Myocyte (in vitro differentiated cells): ENCODE data around the gene EVI5. TPM values are rescaled to one million over a fixed set of nuclear protein-coding genes. Genes with fewer than 3 reads are reported as not detected.
"Not testable (repeated sequence)": the region's sequence is repeated elsewhere in the genome, so short reads cannot be mapped to it uniquely, and the experiment has no call there.

Experiments used
- DNase-seq: peaks from one replicate; pipeline ENCODE4 v3.0.0-alpha.2; 2012; ENCODE audit warnings: low read depth
- total RNA-seq: library from RNA; depleted of rRNA; stranded (reverse); fragments of >200 nt; gene quantifications from 2 replicates; pipeline ENCODE4 v1.2.3, GENCODE V29; 2014

EVI5 gene
- total RNA-seq, 1 donor from 2014 or later, result 16.9 TPM

- peak; percentile 25 for DNase-seq
Observed at GRCh38 chr1:92583821-92584760, 200.8 kb downstream of the EVI5 start.

GRCh38 chr1:92577261-92577895 lies 207.5 kb downstream of the EVI5 start:
- DNase-seq, result peak; percentile 24

- DNase-seq, result no peak
Observed at GRCh38 chr1:92575123-92575522, 209.8 kb downstream of the EVI5 start.

- no peak for DNase-seq
Observed at GRCh38 chr1:92572520-92572919, 212.4 kb downstream of the EVI5 start.

- DNase-seq, result no peak
Observed at GRCh38 chr1:92571578-92571977, 213.3 kb downstream of the EVI5 start.

- no peak for DNase-seq
Observed at GRCh38 chr1:92567211-92567868, 217.6 kb downstream of the EVI5 start.

GRCh38 chr1:92563457-92564216 lies 221.3 kb downstream of the EVI5 start:
- no peak for DNase-seq

GRCh38 chr1:92556350-92556749 lies 228.6 kb downstream of the EVI5 start:
- no peak for DNase-seq

GRCh38 chr1:92554216-92554615 lies 230.7 kb downstream of the EVI5 start:
- DNase-seq, result no peak

- peak; percentile 13 for DNase-seq
Observed at GRCh38 chr1:92551916-92552315, 233.0 kb downstream of the EVI5 start.

- DNase-seq, result no peak
Observed at GRCh38 chr1:92544756-92545165, 240.1 kb downstream of the EVI5 start.

GRCh38 chr1:92543131-92544055 lies 241.5 kb downstream of the EVI5 start:
- DNase-seq, result no peak

- no peak for DNase-seq
Observed at GRCh38 chr1:92538413-92539061, 246.4 kb downstream of the EVI5 start.

- no peak for DNase-seq
Observed at GRCh38 chr1:92538048-92538412, 246.9 kb downstream of the EVI5 start.

- DNase-seq, result peak; percentile 19
Observed at GRCh38 chr1:92536980-92537884, 247.7 kb downstream of the EVI5 start.

- DNase-seq, result no peak
Observed at GRCh38 chr1:92536211-92536979, 248.5 kb downstream of the EVI5 start.

GRCh38 chr1:92532371-92532770 lies 252.5 kb downstream of the EVI5 start:
- not testable (repeated sequence) for DNase-seq

GRCh38 chr1:92531939-92532338 lies 253.0 kb downstream of the EVI5 start:
- not testable (repeated sequence) for DNase-seq
